A673 (cell line): ENCODE measurements around the gene TMOD3.

Experiments
- EZH2 ChIP-seq: fragments of 200-600 bp; sonication (generic); IDR thresholded peaks from 2 replicates; pipeline ENCODE4 v1.6.1; 2017; ENCODE audit warnings: borderline replicate concordance, low read depth, mild to moderate bottlenecking, mixed read lengths, antibody characterized with exemption, low read length; ENCODE audit not compliant: poor library complexity, severe bottlenecking
- TF ChIP-seq, protein P1 (sequence below): fragments of 300-800, 200-600 bp; sonication (generic); conservative IDR thresholded peaks from 2 replicates; pipeline ENCODE4 v1.5.1; 2017; ENCODE audit warnings: low read depth, mild to moderate bottlenecking, antibody characterized with exemption, low read length, moderate library complexity, mixed read lengths

DNA sequence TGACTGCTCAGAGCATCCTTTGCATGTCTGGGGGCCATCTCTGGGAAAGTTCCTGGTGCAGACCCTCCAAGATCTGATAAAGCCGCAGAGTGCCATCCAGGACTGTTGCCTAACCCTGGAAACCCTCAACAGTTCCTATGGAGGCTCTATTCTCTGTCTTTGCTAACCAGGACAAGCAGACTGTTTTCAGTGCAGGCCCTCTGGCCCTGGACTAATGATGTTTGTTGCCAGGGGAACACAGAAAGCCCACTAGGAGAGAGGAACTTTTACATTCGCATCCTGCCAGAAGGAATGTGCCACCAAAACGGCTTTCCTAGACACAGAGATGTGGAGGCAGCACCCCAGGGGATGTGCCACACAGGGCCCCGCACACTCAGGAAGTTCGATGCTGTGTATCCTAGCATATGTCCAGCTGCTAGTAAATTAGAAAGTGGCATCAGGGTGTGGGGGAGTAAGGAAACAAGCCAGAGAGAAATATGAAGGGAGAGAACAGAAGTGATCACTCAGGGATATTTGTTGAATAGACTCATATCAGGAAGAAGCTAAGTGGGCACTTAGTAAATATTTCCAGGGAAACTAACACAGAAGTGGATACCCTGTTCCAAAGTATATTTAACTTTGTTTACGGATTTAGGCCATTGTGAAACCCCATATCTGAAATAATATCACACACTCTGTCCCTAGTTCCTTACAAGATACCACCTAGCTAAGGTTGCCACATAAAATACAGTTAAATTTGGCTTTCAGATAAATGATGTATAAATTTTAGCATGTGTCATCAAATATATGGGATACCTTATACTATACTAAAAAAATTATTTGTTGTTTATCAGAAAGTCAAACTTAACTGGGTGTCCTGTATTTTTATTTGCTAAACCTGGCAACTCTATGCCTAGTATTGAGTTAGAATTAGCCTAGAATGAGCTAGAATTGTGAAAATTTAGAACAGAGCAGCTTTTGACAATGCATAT lies 29.9 kb upstream of the TMOD3 start:
- TF ChIP-seq, protein P1, sequence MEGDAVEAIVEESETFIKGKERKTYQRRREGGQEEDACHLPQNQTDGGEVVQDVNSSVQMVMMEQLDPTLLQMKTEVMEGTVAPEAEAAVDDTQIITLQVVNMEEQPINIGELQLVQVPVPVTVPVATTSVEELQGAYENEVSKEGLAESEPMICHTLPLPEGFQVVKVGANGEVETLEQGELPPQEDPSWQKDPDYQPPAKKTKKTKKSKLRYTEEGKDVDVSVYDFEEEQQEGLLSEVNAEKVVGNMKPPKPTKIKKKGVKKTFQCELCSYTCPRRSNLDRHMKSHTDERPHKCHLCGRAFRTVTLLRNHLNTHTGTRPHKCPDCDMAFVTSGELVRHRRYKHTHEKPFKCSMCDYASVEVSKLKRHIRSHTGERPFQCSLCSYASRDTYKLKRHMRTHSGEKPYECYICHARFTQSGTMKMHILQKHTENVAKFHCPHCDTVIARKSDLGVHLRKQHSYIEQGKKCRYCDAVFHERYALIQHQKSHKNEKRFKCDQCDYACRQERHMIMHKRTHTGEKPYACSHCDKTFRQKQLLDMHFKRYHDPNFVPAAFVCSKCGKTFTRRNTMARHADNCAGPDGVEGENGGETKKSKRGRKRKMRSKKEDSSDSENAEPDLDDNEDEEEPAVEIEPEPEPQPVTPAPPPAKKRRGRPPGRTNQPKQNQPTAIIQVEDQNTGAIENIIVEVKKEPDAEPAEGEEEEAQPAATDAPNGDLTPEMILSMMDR: no peak
- TF ChIP-seq EZH2: no peak
